ENCODE measurements around the gene EPHA8. TPM values are rescaled to one million over a fixed set of nuclear protein-coding genes. Genes with fewer than 3 reads are reported as not detected.

The EPHA8 gene
- total RNA-seq, 4 donors from 2014 or later, result 0.17 TPM; not detected in 3

- TF ChIP-seq CTCF (IDR thresholded peaks at IDR 0.05; ENCODE audit: low read depth), result no peak
These were observed 78.0 kb downstream of the EPHA8 start for GRCh38 chr1:22641247-22641646.

DNA sequence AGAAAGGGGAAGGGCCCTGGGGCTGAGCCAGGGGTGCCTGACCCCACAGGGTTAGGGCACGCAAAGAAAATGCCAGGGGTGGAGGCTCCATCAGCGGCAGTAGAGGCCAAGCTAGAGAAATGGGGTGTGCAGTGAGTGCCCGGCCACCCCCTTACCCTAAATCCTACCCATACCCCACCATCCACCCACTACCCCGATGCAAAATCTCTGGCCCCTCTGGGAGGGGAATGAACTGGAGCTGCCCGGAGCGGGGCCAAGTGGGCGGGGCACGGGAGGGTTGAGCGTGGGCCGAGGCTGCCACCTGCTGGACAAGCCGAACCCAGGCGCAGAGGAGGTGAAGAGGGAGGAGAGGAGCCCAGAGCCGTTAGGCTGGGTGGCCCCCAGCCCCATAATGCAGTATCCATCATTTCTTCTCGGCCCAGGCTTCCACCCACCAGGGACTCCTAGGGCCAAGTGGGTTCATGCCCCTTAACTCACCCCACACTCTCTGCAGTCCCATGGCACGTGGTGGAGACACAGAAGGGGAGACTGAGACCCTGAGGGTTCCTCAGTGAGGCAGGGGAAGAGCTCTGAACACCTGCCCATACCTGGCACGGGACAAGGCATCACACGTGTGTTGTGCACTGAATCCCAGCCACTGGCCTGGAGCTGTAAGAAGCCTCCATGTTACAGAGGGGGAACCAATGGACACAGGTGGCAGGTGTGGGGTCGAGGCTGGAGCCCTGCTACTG lies 78.8 kb downstream of the EPHA8 start:
- no peak for TF ChIP-seq CTCF (IDR thresholded peaks at IDR 0.05; ENCODE audit: low read depth)

GRCh38 chr1:22643381-22643780 lies 80.1 kb downstream of the EPHA8 start, which contains the start of gene C1QC:
Gene C1QC, plus strand, starts transcription at chr1:22643633. Its CDS starts 391 bp downstream, at chr1:22644024.
- no peak for TF ChIP-seq CTCF (IDR thresholded peaks at IDR 0.05; ENCODE audit: low read depth)

GRCh38 chr1:22643928-22644327 lies 80.6 kb downstream of the EPHA8 start:
- no peak for TF ChIP-seq CTCF (IDR thresholded peaks at IDR 0.05; ENCODE audit: low read depth)

- TF ChIP-seq CTCF (IDR thresholded peaks at IDR 0.05; ENCODE audit: low read depth), result no peak
These were observed 82.6 kb downstream of the EPHA8 start for GRCh38 chr1:22645931-22646330.

GRCh38 chr1:22646384-22646783 lies 83.1 kb downstream of the EPHA8 start:
- TF ChIP-seq CTCF (IDR thresholded peaks at IDR 0.05; ENCODE audit: low read depth), result no peak

DNA sequence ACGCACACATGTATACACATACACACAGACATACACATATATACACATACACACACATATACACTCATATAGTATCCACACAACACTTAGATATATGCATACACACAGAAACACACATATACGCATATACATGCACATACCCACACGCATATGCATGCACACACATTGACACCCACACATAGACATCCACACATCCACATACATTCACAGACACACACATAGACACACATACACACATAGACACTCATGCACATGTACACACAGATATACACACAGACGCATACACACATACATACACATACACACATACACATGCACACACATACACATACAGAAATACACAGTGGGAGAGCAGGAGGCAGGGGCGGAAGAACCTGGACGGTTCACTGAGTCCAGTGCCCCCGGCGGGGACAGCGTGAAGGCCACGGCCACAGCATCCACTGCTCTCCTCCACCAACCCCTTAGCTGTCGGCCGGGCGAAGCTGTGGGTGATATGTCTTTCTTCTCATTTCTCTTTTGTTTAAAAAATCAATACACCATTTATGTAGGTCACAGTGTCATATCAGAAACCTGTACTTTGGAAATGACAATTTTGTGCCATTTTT lies 86.9 kb downstream of the EPHA8 start:
- TF ChIP-seq CTCF (IDR thresholded peaks at IDR 0.05; ENCODE audit: low read depth), result no peak

All from subcutaneous adipose tissue (tissue), 4 donors.